GM21381 (cell line): ENCODE data around the gene WFDC10B.
"Not testable (repeated sequence)": the region's sequence is repeated elsewhere in the genome, so short reads cannot be mapped to it uniquely, and the experiment has no call there.

Source experiments
- ATAC-seq: cut with Tn5 transposase; IDR thresholded peaks from one replicate; pipeline ENCODE4 v1.9.1; 2021; ENCODE audit warnings: mild to moderate bottlenecking, moderate library complexity; ENCODE audit not compliant: unreplicated experiment

The WFDC10B gene

GRCh38 chr20:45649312-45649863 is 55.4 kb downstream of the WFDC10B start:
- no peak for ATAC-seq

- no peak for ATAC-seq
Measured at GRCh38 chr20:45647441-45648050, 57.3 kb downstream of the WFDC10B start.

GRCh38 chr20:45646875-45647274 is 57.9 kb downstream of the WFDC10B start:
- ATAC-seq = no peak

GRCh38 chr20:45645869-45646268 is 59.0 kb downstream of the WFDC10B start:
- not testable (repeated sequence) for ATAC-seq

GRCh38 chr20:45641076-45641475 is 63.7 kb downstream of the WFDC10B start:
- ATAC-seq = not testable (repeated sequence)

- ATAC-seq = no peak
Measured at GRCh38 chr20:45639687-45640086, 65.1 kb downstream of the WFDC10B start.

GRCh38 chr20:45636513-45636912 is 68.3 kb downstream of the WFDC10B start:
- no peak for ATAC-seq
